ENCODE results near the gene B3GALNT2.
"Not testable (repeated sequence)": the region's sequence is repeated elsewhere in the genome, so short reads cannot be mapped to it uniquely, and the experiment has no call there.

Gene B3GALNT2

DNA sequence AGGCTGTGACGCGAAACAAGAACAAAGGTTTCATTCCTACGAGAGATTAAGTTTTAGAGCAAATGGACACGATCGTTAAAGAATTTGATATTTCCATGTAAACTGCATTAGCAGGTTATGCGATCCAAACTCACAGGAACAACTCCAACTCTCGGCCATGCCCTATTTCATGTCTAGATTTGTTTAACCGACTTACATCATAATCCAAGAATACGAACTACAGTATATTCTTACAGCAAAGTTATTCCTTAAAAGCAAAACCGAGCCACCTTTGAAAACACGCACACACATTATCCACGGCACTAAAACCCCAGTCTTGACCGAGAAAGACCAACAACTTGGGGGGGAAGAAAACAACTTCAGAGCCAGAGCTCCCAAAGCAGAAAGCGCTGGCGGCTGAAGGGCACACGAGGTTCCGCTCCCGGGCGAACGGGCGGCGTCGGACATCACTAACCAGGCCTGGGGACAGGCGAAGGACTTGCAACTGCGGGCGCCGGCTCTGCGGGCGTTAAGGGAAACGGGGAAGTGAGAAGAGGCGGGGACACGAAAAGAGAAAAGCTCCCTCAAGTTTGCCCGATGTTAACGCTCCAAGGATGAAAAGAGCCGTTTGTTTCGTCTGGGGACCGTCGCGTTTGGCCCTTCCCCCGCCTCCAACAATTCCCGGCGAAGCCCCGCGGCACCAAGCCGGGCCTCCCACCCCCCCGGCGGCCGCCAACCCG, 690 bp downstream of the B3GALNT2 start:
- no peak for DNase-seq (ENCODE audit: low read depth)

DNA sequence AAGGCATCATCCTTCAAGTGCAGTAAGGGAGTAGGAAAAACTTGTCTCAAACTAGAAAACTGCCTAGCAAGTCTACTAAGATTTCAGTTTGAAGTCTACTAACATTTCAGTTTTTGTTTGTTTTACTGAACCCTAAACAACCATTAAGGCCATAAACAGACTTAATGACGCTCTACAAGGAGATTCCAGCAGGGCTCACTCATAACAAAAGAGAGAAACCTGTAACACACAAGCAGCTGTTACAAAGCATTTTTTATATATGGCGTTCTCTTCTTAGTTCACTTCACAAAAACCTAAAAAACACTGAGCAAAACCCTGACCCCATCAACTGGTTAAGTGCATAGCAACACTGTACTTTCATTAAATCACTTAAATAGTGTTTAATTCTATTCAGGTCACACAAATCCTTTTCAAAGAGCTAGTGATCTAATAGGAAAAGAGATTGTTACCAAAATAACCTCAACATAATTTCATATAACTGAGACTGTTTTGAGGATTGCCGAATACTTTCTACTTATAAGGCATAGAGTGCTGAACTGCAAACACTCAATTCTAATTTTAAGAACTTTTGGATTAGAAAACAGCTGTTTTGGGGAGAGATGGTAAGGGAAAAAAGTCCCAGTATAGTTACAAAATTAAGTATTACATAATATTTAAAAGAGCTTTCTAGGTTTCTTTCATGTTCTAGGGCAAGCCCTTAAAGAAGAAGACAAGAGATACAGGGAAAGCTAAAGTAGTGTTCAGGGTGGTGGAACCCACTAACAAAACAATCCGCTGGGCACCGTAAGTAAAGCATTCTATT, 1.4 kb downstream of the B3GALNT2 start:
- no peak for DNase-seq (ENCODE audit: low read depth)

DNA sequence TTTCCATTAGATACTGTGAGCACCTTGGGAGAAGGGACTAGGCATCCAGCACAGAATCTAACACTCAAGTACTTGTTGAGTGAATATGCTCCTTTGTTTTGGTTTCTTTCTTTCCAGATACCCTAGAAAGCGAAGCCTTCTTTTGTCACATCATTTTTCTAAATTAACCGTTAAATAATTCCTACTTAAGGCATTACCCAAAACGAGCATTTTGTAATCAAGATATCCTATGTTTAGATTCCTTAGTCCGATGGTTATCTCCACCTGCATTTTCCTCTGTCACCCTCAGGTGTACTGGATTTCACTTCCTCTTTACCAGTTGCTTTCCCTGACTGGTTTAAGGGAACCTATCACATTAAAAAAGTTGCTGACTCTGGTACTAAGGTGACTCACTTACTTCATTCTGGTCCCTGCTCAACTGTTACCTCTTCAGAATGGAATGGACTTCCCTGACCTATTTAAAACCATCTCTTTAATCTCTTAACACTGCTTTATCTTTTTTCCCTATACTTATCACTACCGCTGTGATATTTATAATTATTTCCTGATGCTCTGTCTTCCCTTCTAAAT, 3.2 kb downstream of the B3GALNT2 start:
- no peak for DNase-seq (ENCODE audit: low read depth)

DNA sequence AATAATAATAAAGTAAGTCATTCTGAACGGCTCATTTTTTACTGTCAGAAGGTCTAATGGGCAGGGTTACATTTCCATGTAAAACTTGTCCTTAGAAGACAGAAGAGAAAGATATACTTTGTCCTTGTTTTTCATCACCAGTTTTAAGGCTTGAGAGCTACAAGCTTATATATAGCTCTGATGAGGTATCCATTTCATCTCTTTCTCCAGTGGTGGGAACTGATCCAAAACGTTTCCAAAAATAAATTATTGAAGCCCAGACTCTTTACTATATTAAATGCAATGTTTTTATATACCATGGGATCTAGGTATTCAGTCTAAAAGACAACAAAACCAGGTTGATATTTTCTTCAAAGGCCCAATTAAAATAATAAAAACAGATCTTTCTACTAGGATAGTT, 8.7 kb downstream of the B3GALNT2 start:
- no peak for DNase-seq (ENCODE audit: low read depth)

DNA sequence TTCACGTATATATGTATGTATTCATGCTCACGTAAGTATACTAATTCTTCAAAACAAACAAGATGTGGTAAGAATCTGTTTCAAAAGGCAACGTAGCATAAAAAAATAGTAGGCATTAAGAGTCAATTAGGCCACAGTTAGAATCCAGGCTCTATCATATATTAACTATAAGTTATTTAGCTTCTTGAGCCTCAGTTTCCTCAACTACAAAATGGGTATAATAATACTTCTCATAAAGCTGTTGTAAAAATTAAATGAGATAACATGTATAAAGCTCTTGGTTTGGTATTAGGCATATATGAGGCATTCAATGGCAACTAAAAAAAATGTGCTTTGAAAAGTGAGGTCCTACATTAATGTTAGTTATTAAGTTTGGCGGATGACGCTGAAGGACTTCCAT, 9.2 kb downstream of the B3GALNT2 start:
- no peak for DNase-seq (ENCODE audit: low read depth)

DNA sequence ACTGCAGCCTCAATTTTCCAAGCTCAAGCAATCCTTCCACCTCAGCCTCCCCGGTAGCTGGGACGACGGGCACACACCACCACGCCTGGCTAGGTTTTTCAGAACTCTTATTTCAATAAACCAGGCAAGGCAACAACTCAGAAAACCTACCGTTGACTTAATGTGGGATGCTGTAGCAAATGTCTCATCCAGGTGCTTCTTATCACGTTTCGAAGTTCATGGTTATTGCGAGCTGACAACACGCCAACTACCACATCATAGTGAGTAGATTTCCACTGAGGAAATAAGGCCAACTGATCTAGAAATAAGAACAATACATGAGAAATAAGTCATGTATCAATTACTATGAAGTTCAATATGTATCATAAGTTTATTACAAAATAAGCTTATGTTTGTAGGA, 9.7 kb downstream of the B3GALNT2 start:
- DNase-seq (ENCODE audit: low read depth) = no peak

DNA sequence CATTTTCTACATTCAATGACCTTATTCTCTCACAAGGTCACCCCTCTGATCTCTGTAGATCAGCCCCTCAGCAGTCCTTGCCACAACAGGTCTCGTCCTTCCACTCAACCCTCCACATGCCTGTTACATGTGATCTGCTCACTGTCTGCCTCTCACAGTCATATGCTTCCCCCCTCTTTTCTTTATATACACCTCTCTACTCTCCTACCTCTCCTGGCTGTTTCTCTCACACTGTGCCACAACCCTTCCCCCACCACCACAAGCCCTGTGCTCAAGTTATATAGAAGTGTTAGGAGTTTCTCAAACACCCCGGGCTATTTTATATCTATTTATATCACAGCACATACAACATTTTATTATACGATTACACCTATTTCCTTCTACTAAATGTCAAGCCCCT, 12.6 kb downstream of the B3GALNT2 start:
- no peak for DNase-seq (ENCODE audit: low read depth)

DNA sequence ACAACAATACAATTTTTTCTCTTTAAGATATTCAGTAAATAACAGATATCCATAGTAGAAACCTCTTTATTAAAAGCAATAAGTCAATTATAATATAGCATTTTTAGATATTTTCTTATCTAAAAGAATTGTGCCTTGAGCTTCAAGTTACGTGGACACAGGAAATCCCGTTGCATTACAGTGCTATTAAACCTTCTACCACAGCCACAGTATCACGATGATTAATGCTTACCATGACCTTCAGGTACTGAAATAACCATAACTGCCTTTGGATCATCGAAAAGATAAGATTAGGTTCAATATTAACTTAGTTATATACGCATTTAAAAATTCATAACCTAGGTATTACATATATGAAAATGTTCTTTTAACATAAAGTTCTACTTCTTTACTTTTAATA, 17.9 kb downstream of the B3GALNT2 start:
- no peak for DNase-seq (ENCODE audit: low read depth)

DNA sequence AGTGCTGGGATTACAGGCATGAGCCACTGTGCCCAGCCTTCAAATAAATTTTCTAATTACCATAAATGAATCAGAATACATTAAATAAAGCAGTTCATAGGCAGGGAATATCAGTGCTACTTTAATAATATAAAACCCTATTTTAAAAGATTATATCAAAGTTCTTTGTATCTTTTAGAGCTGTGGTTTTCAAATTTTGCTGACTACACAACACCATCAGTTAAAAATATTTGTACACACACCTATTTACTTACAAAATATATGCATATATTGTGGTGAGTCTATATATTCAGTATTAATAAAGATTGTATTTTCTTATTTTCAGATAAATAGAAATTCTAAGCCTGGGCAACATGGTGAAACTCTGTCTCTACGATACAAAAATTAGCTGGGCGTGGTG, 18.7 kb downstream of the B3GALNT2 start:
- no peak for DNase-seq (ENCODE audit: low read depth)

DNA sequence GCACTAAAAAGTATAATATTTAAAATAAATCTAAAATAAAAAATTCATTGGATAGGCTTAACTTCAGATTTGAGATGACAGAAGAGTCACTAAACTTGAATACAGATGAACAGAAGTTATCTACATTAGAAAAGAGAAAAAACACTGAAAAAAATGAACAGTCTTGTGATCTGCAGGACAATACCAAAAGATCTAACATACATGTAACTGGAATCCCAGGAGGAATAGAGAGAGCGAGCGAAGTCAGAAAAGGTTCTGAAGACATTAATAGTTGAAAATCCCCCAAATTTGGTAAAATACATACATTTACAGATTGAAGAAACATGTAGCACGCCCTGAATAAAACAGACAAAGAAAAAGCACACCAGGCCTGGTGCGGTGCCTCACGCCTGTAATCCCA, 21.2 kb downstream of the B3GALNT2 start:
- no peak for DNase-seq (ENCODE audit: low read depth)

DNA sequence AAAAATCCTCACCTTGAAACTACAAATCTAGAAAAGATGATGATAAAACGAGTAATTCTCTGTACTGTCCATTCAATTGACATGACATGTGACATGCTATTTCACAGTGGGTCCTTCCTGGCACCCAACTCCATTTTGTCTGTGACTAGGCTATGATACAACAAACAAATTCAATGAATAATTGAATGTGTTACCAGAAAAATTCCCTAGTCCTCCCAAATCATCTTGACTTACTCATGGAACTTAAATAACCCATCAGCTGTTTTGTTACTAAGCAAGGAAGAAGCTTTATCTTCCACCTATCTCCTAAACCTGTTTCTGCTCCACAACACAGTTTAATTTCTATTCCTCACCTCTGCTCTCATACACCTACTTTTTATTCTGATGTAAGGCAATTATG, 30.4 kb downstream of the B3GALNT2 start:
- no peak for DNase-seq (ENCODE audit: low read depth)

DNA sequence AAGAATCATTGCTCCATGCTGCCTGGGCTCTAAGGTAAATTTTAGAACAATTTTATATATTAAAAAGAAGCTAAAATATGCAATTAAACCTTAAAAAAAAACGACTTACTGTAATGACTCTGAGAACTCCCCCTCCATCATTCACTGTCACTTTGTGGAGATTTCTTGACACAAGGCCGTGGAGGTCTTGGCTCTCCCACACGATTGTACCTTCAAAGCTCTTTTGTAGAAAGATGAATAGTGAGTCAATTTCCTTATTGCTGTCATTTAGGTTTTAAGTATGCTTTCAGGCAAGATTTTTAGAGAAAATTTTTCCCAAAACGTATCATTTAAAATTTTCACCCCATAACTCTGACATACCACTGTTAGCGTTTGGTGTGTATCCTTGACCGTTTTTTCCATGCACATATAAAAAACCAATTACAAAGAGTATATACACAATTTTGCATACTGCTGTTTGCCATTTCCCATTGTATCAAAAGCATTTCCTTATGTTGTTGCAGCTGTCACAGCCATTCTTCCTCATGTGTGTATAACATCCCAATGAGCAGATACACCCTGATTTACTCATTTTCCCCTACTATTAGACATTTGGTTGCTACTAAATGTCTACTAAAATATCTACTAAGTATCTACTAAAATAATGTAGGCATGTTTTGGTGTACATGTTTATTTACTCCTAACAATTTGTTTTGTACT, 33.4 kb downstream of the B3GALNT2 start:
- no peak for DNase-seq (ENCODE audit: low read depth)

DNA sequence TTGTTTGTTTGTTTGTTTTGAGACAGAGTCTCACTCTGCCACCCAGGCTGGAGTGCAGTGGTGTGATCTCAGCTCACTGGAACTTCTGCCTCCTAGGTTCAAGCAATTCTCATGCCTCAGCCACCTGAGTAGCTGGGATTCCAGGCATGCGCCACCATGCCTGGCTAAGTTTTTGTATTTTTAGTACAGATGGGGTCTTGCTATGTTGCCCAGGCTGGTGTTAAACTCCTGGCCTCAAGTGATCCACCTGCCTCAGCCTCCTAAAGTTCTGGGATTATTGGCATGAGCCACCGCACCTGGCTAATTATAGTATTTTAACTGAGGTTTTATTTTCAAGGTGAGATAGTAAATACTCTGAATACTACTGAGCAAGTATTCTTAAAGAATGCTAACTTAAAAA, 34.4 kb downstream of the B3GALNT2 start:
- DNase-seq (ENCODE audit: low read depth) = not testable (repeated sequence)

DNA sequence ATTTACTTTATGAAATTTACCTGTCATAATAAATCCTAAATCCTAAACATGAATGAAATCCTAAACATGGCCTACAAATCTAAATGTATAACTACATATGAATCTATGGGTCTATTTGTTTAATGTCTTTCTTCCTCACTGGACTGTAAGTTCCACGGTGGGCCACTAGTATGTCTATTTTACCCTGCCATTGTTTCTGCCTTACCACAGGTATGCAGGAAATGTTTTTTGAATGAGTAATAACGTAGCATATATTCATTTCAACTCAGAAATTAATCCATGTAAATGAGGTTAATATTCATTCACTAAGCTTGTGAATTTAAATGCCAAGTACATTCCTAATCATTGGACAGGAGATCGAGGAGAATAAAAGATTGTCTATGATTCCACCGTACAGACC, 35.3 kb downstream of the B3GALNT2 start:
- no peak for DNase-seq (ENCODE audit: low read depth)

DNA sequence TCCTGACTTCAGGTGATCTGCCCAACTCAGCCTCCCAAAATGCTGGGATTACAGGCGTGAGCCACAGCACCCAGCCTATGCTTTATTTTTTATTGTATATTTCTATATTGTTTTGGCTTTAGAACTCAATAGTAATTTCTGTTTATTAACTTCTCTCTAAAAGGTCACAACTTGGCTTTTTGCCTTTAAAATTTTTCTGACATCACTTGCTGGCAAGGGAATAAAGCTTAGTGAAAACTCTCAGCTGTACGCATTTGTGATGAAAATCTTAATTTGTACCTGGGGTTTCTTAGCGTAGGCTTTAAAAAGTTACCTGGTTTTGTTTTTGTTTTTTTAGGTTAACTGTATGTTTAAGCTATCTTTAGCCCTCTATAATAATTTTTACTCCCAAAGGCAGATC, 36.2 kb downstream of the B3GALNT2 start:
- DNase-seq (ENCODE audit: low read depth) = no peak

DNA sequence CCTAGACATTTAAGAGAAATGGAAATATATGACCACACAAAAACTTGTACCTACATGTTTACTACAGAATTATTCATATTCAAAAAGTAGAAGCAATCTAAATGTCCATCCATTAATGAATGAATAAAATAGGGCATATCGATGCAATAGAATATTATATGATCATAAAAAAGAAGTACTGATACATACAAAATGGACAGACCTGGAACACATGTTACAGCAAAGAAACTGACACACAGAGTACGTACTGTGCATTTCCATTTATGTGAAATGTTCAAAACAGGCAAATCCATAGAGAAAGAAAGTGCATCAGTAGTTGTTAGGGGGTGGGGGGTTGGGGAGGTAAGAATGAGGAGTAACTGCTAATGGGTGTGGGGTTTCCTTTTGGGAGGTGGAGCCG, 39.2 kb downstream of the B3GALNT2 start:
- DNase-seq (ENCODE audit: low read depth) = no peak

DNA sequence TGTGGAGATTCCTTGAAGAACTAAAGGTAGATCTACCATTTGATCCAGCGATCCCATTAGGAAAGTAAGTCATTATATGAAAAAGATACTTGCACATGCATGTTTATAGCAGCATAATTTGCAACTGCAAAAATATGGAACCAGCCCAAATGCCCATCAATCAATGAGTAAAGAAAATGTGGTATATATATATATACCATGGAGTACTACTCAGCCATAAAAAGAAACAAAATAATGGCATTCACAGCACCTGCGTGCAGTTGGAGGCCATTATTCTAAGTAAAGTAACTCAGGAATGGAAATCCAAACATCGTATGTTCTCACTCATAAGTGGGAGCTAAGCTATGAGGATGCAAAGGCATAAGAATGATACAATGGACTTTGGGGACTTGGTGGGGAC, 41.4 kb downstream of the B3GALNT2 start:
- not testable (repeated sequence) for DNase-seq (ENCODE audit: low read depth)

DNA sequence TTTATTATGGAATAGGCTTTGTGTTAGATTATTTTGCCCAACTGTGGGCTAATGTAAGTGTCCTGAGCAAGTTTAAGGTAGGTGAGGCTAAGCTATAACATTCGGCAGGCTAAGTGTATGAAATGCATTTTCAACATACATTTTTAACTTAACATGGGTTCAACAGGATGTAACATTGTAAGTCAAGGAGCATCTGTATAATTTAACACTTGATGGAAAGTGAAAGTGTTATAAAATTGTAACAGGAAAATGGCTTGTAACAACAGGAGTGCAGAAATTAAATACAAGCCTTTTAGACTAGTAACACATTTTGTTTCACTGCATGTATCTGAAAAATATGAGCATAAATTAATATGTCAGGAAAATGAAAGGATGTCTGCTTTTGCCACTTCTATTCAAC, 42.3 kb downstream of the B3GALNT2 start:
- DNase-seq (ENCODE audit: low read depth) = no peak

DNA sequence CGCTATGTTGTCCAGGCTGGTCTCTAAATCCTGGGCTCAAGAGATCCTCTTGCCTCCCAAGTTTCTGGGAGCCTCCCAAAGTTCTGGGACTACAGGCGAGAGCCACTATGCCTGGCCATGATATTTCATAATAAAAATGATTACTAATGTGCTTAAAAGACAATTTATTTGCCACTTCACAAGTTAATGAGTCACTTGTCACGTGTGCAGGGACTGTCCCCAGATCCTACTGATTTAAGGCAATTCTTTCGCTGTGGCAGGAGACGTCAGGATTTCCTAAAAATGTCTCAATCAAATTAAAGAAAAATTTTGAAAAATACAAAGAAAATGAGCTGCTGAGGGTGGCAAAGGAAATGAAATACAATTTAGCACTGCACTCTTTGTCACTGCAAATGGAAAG, 43.5 kb downstream of the B3GALNT2 start:
- no peak for DNase-seq (ENCODE audit: low read depth)

DNA sequence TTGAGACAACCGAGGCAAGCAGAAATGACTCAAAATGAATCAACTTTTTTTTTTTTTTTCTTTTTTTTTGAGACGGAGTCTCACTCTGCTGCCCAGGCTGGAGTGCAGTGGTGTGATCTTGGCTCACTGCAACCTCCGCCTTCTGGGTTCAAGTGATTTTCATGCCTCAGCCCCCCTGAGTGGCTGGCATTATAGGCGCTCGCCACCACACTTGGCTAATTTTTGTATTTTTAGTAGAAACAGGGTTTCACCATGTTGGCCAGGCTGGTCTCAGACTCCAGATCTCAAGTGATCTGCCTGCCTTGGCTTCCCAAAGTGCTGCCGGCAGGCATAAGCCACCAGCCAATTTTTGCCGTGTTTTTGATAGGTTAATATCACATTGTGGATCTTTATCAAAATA, 46.4 kb downstream of the B3GALNT2 start:
- DNase-seq (ENCODE audit: low read depth) = not testable (repeated sequence)

DNA sequence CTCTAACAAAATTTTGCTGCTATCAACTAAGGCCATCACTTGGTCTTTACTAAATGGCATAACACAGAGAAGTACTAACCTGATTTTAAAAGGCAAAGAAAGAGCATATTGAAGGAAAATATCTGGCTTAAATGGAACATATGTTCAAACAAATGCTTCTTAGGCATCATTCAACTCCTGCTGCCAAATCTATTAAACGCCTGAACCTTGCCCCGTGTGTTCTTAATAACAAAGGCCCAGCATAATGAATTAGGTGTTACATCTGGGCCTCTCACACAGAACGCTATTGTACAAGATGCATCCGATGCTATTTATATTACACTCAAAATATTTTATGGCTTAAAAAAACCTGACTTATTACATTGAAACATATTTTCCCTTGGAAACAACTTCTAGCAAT, 48.4 kb downstream of the B3GALNT2 start:
- DNase-seq (ENCODE audit: low read depth) = no peak

DNA sequence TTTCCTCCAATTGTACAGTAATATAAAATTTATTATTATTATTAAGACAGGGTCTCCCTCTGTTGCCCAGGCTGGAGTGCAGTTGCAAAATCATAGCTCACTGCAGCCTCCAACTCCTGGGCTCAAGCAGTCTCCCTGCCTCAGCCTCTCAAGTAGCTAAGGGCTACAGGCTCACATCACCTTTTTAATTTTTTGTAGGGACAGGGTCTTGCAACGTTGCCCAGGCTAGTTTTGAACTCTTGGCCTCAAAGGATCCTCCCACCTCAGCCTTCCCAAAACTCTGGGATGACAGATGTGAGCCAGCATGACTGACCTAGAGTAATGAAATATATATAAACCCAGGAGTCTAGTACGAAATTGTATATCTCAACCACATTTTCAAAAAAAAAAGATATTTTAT, 49.2 kb downstream of the B3GALNT2 start:
- DNase-seq (ENCODE audit: low read depth) = no peak

DNA sequence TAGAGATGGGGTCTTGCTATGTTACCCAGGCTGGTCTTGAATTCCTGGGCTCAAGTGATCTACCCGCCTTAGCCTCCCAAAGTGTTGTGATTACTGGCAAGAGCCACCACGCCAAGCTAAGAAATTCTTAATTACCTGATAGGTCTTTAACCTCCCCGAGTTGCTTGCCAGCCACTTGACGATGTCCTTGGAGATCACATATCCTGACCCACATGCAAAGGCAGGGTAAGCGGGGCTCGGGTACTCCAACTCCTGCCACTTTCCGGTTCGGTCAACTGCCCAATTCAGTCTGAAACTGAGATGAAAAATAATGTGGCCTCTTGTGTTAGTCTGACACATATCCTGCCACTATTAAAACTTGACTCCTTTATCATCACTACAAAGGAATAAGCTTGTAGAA, 50.2 kb downstream of the B3GALNT2 start:
- DNase-seq (ENCODE audit: low read depth) = no peak

Data from T follicular helper cell (primary cell).